GM12864 (cell line): ENCODE measurements around the gene ADARB1.

Source experiments
- DNase-seq: peaks from one replicate; pipeline ENCODE4 v3.0.0-alpha.2; 2011; ENCODE audit warnings: low read depth
- H3K4me3 ChIP-seq: 2 replicates; pipeline ENCODE4 v1.5.1; 2011; ENCODE audit warnings: mild to moderate bottlenecking, low read depth, low read length, control low read depth
- TF ChIP-seq, protein P1 (sequence below): IDR thresholded peaks from 2 replicates; pipeline ENCODE4 v1.5.1; 2011; ENCODE audit warnings: low read depth, mild to moderate bottlenecking, moderate library complexity, low read length, control low read depth, inconsistent platforms; ENCODE audit errors: missing control alignments

The ADARB1 gene

DNA sequence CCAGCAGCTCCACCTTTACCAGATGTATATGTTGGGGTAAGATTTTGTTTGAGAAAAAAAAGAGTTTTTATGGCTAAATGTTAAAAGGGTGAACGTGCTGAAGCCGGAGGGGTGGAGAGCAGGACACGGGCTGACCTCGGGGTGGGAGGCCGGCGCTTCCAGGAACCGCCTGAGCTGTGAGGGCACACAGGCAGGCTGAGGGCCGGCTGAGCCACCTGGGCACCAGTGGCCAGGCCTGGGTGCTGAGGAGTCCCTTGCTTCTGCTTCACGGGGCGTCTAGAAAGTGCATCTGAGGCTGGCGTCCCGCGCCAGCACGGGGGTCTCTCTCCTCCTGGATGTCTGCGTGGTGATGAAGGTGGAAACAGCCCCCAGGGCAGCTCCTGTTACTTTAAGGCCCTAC lies 33.6 kb upstream of the ADARB1 start:
- DNase-seq = no peak
- TF ChIP-seq, protein P1, sequence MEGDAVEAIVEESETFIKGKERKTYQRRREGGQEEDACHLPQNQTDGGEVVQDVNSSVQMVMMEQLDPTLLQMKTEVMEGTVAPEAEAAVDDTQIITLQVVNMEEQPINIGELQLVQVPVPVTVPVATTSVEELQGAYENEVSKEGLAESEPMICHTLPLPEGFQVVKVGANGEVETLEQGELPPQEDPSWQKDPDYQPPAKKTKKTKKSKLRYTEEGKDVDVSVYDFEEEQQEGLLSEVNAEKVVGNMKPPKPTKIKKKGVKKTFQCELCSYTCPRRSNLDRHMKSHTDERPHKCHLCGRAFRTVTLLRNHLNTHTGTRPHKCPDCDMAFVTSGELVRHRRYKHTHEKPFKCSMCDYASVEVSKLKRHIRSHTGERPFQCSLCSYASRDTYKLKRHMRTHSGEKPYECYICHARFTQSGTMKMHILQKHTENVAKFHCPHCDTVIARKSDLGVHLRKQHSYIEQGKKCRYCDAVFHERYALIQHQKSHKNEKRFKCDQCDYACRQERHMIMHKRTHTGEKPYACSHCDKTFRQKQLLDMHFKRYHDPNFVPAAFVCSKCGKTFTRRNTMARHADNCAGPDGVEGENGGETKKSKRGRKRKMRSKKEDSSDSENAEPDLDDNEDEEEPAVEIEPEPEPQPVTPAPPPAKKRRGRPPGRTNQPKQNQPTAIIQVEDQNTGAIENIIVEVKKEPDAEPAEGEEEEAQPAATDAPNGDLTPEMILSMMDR = no peak
- H3K4me3 ChIP-seq = no peak overlapping the region

GRCh38 chr21:45041351-45041805 lies 33.0 kb upstream of the ADARB1 start:
- TF ChIP-seq, protein P1 = no peak
- DNase-seq = no peak
- no peak overlapping the region for H3K4me3 ChIP-seq

DNA sequence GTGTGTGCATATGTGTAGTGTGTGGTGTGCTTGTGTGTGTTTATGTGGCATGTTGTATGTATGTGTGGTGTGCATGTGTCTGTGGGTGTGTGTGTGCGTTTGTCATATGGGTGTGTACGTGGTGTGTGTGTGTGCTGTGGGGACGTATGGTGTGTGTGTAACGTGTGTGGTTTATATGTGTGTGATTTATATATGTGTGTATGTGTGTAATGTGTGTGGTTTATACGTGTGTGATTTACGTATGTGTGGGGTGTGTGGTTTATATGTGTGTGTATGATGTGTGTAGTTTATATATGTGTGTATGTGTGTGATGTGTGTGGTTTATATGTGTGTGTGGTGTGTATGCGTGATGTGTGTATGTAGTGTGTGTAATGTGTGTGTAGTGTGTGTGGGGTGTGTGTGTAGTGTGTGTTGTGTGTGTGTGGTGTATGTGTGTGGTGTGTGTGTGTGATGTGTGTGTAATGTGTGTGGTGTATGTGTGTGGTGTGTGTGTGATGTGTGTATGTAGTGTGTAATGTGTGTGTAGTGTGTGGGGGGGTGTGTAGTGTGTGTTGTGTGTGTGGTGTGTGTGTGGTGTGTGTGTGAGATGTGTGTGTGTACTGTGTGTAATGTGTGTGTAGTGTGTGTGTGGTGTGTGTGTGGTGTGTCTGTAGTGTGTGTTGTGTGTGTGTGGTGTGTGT lies 32.3 kb upstream of the ADARB1 start:
- TF ChIP-seq, protein P1 = no peak
- DNase-seq = no peak
- H3K4me3 ChIP-seq = no peak overlapping the region

- H3K4me3 ChIP-seq = no peak overlapping the region
- DNase-seq = no peak
- TF ChIP-seq, protein P1 = no peak
Measured at GRCh38 chr21:45042664-45043161, 31.7 kb upstream of the ADARB1 start.

DNA sequence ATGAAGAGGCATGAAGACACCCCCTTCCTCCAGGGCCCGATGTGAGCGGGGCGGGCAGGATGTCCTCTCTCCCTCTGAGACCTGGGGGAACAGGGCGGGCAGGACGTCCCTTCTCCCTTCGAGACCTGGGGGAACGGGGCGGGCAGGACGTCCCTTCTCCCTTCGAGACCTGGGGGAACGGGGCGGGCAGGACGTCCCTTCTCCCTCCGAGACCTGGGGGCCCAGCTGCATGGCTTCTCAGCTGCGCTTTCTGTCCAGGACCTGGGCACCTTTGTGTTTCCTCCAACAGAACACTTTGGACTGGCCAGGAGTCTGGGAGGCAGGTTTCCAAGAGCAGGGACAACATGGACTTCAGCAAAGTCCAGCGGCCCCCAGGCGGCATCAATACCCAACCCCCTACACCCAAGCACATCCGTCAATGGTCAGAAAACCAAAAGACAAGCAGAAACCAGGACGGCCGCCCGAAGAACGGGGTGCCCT lies 30.8 kb upstream of the ADARB1 start:
- TF ChIP-seq, protein P1 = no peak
- no peak for DNase-seq
- H3K4me3 ChIP-seq = no peak overlapping the region

DNA sequence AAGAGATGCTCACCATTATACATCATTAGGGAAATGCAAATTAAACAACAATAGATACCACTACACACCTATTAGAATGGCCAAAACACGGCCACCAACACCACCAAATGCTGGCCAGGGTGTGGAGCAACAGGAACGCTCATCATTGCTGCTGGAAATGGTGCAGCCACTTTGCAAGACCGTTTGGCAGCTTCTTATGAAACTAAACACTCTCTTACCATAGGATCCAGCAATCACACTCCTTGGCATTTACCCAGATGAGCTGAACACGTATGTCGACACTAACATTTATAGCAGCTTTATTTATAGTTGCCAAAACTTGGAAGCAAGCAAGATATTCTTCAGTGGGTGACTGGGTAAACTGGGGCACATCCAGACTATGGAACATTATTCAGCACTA lies 28.9 kb upstream of the ADARB1 start:
- TF ChIP-seq, protein P1 = no peak
- no peak overlapping the region for H3K4me3 ChIP-seq
- DNase-seq = no peak

GRCh38 chr21:45047257-45047656 lies 27.1 kb upstream of the ADARB1 start:
- DNase-seq = no peak
- TF ChIP-seq, protein P1 = no peak
- no peak overlapping the region for H3K4me3 ChIP-seq
